PC-3 (cell line): Measurements from ENCODE around the gene CISTR.

Source experiments
- CTCF ChIP-seq: fragments of 300-600 bp; sonication (generic); conservative IDR thresholded peaks from 2 replicates; pipeline ENCODE4 v1.5.1; 2017; ENCODE audit warnings: antibody characterized with exemption, low read depth, mild to moderate bottlenecking, low read length
- EZH2 ChIP-seq: fragments of 300-600 bp; sonication (generic); IDR thresholded peaks from one replicate; pipeline ENCODE4 v1.6.1; 2017; ENCODE audit warnings: antibody characterized with exemption, mild to moderate bottlenecking, low read length; ENCODE audit not compliant: unreplicated experiment
- EZH2phosphoT487 ChIP-seq: fragments of 300-600 bp; sonication (generic); IDR thresholded peaks from 2 replicates; pipeline ENCODE4 v1.6.1; 2018; ENCODE audit warnings: mild to moderate bottlenecking, antibody characterized with exemption, low read length, borderline replicate concordance

- TF ChIP-seq CTCF (no peak), EZH2 (no peak), EZH2phosphoT487 (no peak)
Observed at GRCh38 chr12:53709671-53710070, 42.1 kb downstream of the CISTR start.
